ENCODE data around the gene NEURL1. TPM values are rescaled to one million over a fixed set of nuclear protein-coding genes. Genes with fewer than 3 reads are reported as not detected.

The NEURL1 gene
- total RNA-seq, 1 donor from 2014 or later = 0.54 TPM

DNA sequence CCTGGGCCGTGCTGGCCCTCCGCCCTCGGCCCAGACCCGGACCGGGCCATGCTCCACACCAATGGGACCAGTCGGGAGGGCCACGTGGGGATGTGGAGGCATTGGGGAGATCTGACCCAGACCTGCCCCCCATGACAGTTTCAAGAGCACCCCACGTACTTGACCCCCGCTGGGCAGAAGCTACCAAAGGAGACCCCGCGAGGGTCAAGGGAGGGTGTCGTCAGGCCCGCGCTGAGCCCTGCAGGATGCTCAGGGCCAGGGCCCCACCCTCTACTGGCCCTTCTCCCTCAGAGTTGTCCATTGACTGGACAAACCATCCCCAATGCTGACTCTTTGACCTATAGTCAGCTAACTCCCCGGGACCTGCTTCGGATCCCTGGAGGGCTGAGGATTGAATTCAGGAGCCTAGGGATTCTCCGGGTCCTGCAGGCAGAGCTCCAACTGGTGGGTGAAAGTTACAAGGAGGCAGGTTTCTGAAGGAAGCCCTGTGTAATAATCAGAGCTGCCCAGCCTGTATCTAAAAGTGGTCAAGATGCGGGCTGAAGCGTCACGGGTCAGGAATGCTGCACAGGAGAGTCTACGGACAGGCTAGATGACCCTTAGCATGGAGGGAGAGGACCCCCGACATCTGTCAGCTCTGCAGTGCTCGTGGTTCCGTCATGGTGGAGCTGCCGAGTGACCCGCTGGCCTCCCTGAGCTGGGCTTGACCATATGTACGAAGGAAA lies 40.8 kb upstream of the NEURL1 start:
- Mint-ChIP-seq H3K4me3 (peak overlapping the region; percentile 59), H3K9me3 (no peaks in the 10 kb centered on the region), H3K36me3 (peaks cover 15% of the 10 kb centered on the region), H3K27ac (no peak overlapping the region), H3K27me3 (ENCODE audit: low read depth) (no peaks in the 10 kb centered on the region), H3K4me1 (no peaks in the 10 kb centered on the region)
- no peak for TF ChIP-seq CTCF (IDR thresholded peaks at IDR 0.05; ENCODE audit: unreplicated experiment)
- DNase-seq (ENCODE audit: low spot score in 2 of 2, unreplicated experiment in 2 of 2) = no peak

DNA sequence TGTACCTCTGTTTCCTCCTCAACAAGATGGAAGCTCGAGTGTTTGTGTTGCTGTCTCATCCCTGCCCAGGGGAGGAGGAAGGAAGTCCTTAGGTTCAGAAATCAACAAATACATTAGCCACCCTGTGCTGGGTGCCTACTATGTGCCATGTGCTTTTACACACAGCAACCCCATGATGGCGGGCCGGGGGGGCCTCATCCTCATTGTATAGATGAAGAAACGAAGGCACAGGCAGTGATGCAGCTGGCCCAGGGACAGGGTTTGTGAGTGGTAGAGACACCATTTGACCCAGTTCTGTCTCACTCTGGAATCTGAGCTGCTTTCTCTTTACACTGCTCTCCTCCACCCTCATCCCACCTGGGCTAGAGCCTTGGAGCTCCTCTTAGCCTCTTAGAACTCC lies 39.5 kb upstream of the NEURL1 start:
- no peaks in the 10 kb centered on the region for H3K27me3 Mint-ChIP-seq (ENCODE audit: low read depth)
- TF ChIP-seq CTCF (IDR thresholded peaks at IDR 0.05; ENCODE audit: unreplicated experiment) = no peak
- H3K36me3 Mint-ChIP-seq = peaks cover 10% of the 10 kb centered on the region
- H3K4me3 Mint-ChIP-seq = no peak overlapping the region
- H3K4me1 Mint-ChIP-seq = peaks cover under 1% of the 10 kb centered on the region
- H3K27ac Mint-ChIP-seq = no peak overlapping the region
- no peaks in the 10 kb centered on the region for H3K9me3 Mint-ChIP-seq
- DNase-seq (ENCODE audit: low spot score in 2 of 2, unreplicated experiment in 2 of 2) = no peak

DNA sequence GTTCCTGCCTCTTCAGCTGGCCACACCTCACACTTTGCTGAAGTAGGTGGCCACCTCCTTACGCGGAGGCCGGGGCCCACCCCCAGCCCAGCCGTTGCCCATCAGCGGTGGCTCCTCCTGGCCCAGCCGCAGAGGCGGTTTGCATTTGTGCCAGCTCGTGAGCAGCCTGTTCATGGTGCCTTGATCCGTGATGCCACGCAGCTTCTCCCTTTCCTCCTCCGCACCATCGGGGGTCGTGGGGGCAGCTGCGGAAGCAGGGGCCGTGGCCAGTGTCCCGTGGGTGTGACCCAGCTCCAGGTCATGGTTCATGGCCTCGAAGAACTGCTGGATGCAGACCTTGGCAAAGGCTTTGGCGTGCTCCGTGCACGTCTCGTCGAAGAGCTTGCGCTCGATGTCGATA lies 38.3 kb upstream of the NEURL1 start:
- H3K27ac Mint-ChIP-seq = no peak overlapping the region
- H3K27me3 Mint-ChIP-seq (ENCODE audit: low read depth) = no peaks in the 10 kb centered on the region
- no peak for TF ChIP-seq CTCF (IDR thresholded peaks at IDR 0.05; ENCODE audit: unreplicated experiment)
- H3K4me3 Mint-ChIP-seq = no peak overlapping the region
- H3K9me3 Mint-ChIP-seq = no peaks in the 10 kb centered on the region
- H3K36me3 Mint-ChIP-seq = no peaks in the 10 kb centered on the region
- H3K4me1 Mint-ChIP-seq = peaks cover 2% of the 10 kb centered on the region
- no peak for DNase-seq (ENCODE audit: low spot score in 2 of 2, unreplicated experiment in 2 of 2)

DNA sequence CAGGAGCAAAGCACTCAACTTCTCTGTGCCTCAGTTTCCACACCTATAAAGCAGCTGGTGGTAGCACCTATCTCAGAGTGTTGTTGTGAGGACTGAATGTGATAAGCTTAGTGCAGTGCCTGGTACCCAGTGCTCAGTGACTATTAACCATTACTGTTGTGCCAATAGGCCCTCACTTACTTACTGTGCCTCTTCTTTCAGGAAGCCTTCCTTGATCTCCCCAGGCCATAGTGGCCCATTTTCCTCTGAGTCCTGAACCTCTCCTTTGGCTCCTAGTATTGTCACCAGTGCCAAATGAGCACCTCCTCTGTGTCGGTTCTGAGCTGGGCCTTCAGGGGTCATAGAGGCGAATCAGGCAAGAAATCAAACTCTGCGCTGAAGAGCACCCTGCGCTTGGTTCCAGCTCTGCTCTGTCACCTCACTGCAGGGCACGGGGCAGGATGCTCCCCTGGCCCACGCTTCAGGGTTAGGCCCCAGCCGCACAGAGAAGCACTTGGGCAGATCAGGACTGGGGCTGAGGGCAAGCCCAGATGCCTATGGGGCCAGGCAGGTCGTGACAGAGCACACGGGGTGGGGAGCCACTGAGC lies 37.3 kb upstream of the NEURL1 start:
- Mint-ChIP-seq H3K27me3 (ENCODE audit: low read depth) (no peaks in the 10 kb centered on the region), H3K4me1 (peaks cover 2% of the 10 kb centered on the region), H3K36me3 (no peaks in the 10 kb centered on the region), H3K27ac (no peak overlapping the region), H3K4me3 (no peak overlapping the region), H3K9me3 (no peaks in the 10 kb centered on the region)
- no peak for DNase-seq (ENCODE audit: low spot score in 2 of 2, unreplicated experiment in 2 of 2)
- no peak for TF ChIP-seq CTCF (IDR thresholded peaks at IDR 0.05; ENCODE audit: unreplicated experiment)

DNA sequence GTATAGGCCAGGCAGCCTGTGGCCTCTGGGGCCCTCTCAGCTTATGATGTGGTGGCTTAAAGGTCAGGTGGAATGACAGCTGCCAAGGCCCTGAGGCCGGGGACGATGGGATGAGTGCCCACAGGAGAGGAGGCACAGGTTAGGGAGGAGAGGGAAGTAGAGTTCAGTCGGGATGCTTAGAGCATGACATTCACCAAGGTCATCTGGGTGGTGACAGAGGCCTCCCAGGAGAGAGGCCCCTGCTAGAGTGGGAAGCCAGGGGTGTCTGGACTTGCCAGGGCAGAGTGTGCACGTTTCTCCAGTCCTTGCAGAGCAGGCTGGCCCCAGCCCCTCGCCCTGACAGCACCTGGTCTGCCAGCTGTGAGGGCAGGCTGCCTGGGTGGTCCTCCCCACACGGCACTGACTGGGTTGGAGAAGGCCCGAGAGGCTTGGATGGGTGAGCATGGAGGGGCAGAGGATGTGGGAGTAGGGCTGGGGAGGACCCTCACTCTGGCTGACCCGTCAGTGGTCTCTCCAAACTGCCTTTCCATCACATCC lies 36.3 kb upstream of the NEURL1 start:
- H3K4me3 Mint-ChIP-seq = no peak overlapping the region
- H3K27me3 Mint-ChIP-seq (ENCODE audit: low read depth) = no peaks in the 10 kb centered on the region
- no peaks in the 10 kb centered on the region for H3K9me3 Mint-ChIP-seq
- H3K27ac Mint-ChIP-seq = no peak overlapping the region
- peaks cover 2% of the 10 kb centered on the region for H3K4me1 Mint-ChIP-seq
- TF ChIP-seq CTCF (IDR thresholded peaks at IDR 0.05; ENCODE audit: unreplicated experiment) = no peak
- H3K36me3 Mint-ChIP-seq = no peaks in the 10 kb centered on the region
- DNase-seq (ENCODE audit: low spot score in 2 of 2, unreplicated experiment in 2 of 2) = no peak

Data from mesothelial cell of epicardium (in vitro differentiated cells).